ENCODE measurements around the gene RORB. TPM values are rescaled to one million over a fixed set of nuclear protein-coding genes. Genes with fewer than 3 reads are reported as not detected.

RORB gene
- total and polyA plus RNA-seq, 11 donors, result 0.53 to 10.2 (median 3.4) TPM

- Histone ChIP-seq H3K9me3 (no peaks in the 10 kb centered on the region), H3K4me1 (peaks cover 0 to 17% (median 0%) of the 10 kb centered on the region in 12 donors), H3K4me3 (no peak overlapping the region), H3K36me3 (no peaks in the 10 kb centered on the region), H3K27ac (no peak overlapping the region), H3K27me3 (peaks cover 0 to 45% (median 7%) of the 10 kb centered on the region in 9 donors)
- 85 to 92% (median 89%) methylated on average over 3 of the region's 3 CpGs for WGBS, 4 donors
- no peak for ATAC-seq
- intact Hi-C loops (cut with DNase I), result loop anchor here in 1 of 10 donors (10.0 kb wide), 1 partner anchor 59 kb away; no protein-coding TSS in a partner anchor
- TF ChIP-seq POLR2A (IDR thresholded peaks at IDR 0.05) (no peak), CTCF (IDR thresholded peaks at IDR 0.05) (no peak)
- no peak for DNase-seq
These were observed 6.5 kb downstream of the RORB start for GRCh38 chr9:74503666-74504065.

GRCh38 chr9:74511333-74511732 lies 14.2 kb downstream of the RORB start:
- Histone ChIP-seq H3K4me3 (no peak overlapping the region), H3K36me3 (no peaks in the 10 kb centered on the region), H3K27me3 (no peaks in the 10 kb centered on the region), H3K4me1 (peaks cover 0 to 6% (median 0%) of the 10 kb centered on the region in 12 donors), H3K27ac (no peak overlapping the region), H3K9me3 (no peaks in the 10 kb centered on the region)
- WGBS, 4 donors, result 83 to 91% (median 86%) methylated on average over 2 of the region's 2 CpGs
- no peak for ATAC-seq
- intact Hi-C loops (cut with DNase I), result no loop called here
- DNase-seq, result no peak
- TF ChIP-seq POLR2A (IDR thresholded peaks at IDR 0.05), result no peak
- no peak for TF ChIP-seq CTCF (IDR thresholded peaks at IDR 0.05)

- TF ChIP-seq POLR2A (IDR thresholded peaks at IDR 0.05), result no peak
- no peak for TF ChIP-seq CTCF (IDR thresholded peaks at IDR 0.05)
- WGBS, 4 donors, result 63 to 90% (median 84%) methylated on average over 1 of the region's 1 CpG
- H3K4me3 ChIP-seq, result no peak overlapping the region
- peaks cover 0 to 6% (median 0%) of the 10 kb centered on the region in 12 donors for H3K4me1 ChIP-seq
- no peaks in the 10 kb centered on the region for H3K27me3 ChIP-seq
- DNase-seq (no peak), ATAC-seq (no peak)
- no peak overlapping the region for H3K27ac ChIP-seq
- intact Hi-C loops (cut with DNase I), result no loop called here
- H3K9me3 ChIP-seq, result no peaks in the 10 kb centered on the region
- no peaks in the 10 kb centered on the region for H3K36me3 ChIP-seq
These were observed 15.3 kb downstream of the RORB start for GRCh38 chr9:74512416-74512815.

GRCh38 chr9:74513221-74513620 lies 16.1 kb downstream of the RORB start:
- Histone ChIP-seq H3K4me1 (peaks cover 0 to 4% (median 0%) of the 10 kb centered on the region in 12 donors), H3K36me3 (no peaks in the 10 kb centered on the region), H3K4me3 (no peak overlapping the region), H3K27ac (no peak overlapping the region), H3K27me3 (no peaks in the 10 kb centered on the region), H3K9me3 (no peaks in the 10 kb centered on the region)
- 83 to 89% (median 86%) methylated on average over 4 of the region's 4 CpGs for WGBS, 4 donors
- ATAC-seq (no peak), DNase-seq (no peak)
- intact Hi-C loops (cut with DNase I), result no loop called here
- TF ChIP-seq CTCF (IDR thresholded peaks at IDR 0.05), result no peak
- TF ChIP-seq POLR2A (IDR thresholded peaks at IDR 0.05), result no peak
